C4-2B (cell line): ENCODE measurements around the gene PDE8B.

Experiments
- CTCF ChIP-seq: fragments of 450-650 bp; conservative IDR thresholded peaks from 2 replicates; pipeline ENCODE4 v1.5.1; 2017; ENCODE audit warnings: mild to moderate bottlenecking
- ZFX ChIP-seq: fragments of 450-650 bp; IDR thresholded peaks from 2 replicates; pipeline ENCODE4 v1.6.1; 2017

GRCh38 chr5:77210964-77211690, 647 bp downstream of the PDE8B start:
- no peak for TF ChIP-seq ZFX
- no peak for TF ChIP-seq CTCF
